ENCODE results near the gene HYKK.
"Not testable (repeated sequence)": the region's sequence is repeated elsewhere in the genome, so short reads cannot be mapped to it uniquely, and the experiment has no call there.

HYKK gene

DNA sequence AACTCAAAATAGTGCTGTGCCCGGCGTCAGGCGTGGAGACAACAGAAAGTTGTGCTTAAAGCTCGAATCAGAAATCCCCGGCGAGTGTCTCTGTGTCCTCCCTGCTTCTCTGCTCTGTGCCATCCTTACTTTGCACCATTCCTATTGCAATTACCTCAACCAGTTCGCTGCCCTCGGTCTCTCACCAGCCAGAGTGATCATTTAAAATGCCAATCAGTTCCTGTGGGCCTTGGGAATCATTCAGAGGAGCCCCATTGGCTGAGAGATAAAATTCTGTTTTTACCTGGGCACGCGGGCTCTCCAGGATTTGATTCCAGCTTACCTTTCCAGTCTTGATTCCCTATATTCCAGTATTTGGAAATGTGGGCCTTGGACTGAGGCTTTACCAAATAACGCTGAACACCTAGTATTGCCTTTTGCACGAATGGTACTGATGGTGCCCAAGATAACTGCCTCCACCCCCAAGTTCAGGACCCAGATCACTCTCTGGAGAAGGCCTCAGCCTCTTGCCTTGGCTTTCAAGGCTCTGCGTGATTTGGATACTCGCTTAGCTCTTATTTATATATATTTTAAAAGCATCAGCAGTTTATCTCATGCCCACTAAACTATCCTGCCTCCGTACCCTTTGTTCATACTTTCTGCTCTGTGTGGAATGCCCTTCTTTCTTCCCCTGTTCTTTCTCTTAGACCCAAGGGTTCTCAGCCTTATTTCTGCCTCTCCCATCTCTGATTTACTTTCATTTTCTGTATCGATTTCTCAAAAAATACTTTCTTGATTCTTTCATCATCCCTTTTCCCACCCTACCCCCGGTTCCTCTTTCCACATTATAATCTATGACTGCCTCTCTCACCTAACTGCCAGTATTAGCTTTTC lies 33.7 kb downstream of the HYKK start:
- peak; percentile 13 for DNase-seq

DNA sequence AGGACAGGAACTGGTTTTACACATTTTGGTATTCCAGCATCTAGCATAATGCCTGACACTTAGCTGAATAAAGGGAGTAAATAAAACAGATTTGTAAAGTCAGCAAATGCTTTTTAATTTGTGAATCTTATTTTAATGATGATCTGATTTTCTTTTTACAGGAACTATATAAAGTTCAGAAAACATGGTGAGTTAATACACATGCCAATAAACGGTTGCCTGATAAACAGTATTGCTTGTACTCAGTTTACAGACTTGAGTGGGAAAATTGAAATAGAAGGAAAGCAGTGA lies 34.3 kb downstream of the HYKK start:
- no peak for DNase-seq

DNA sequence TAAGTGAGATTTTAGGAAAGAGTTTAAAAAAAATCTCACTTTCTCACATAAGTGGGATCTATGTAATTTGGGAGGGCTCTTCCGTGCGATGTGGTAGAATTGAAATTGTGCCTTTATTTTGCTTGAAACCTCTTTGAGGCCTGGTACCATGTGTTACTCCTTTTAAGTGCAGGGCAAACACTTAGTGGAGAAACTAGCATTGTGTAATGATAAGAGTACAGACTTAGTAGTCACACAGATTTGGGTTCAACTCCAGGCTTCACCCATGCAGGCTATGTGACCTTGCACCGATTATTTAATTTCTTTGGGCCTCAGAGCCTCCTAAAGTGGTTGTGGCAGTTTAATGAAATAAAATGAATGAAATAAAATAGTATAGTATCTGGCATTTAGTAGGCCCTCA lies 35.3 kb downstream of the HYKK start:
- no peak for DNase-seq

DNA sequence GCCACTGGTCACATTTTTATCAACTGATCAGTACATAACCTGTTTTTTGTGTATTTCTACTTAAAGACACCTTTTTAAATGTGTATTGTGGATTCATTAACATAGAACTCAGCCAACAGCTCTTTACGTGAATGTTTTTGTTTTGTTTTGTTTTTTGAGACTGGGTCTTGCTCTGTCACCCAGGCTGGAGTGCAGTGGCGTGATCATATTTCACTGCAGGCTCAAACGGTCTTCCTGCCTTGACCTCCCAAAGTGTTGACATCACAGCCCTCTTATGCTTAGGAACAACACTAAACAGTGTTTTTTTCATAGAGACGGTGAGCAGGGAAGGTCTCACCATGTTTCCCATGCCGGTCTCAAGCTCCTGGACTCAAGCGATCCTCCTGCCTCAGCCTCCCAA lies 42.8 kb downstream of the HYKK start:
- no peak for DNase-seq

- no peak for DNase-seq
Observed at GRCh38 chr15:78550815-78551214, 43.4 kb downstream of the HYKK start.

GRCh38 chr15:78551902-78552301 lies 44.5 kb downstream of the HYKK start:
- no peak for DNase-seq

DNA sequence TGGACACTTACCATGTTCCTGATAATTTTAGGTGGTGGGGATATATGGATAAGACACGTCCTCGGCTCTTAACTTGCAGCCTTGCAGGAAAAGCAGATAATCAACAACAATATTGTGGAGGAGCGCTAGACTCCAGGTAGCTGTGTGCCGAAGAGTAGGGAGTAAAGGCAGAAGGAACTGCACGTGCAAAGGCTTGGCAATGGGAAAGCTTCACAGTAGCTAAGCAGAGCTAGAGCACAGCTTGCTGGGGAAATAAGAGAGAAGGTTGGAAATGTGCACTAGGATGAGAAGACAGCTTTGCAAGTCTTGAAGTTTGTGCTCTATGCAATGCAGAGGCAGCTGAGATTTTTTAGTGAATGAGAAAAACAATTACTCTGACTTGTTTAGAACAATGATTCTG lies 45.2 kb downstream of the HYKK start:
- no peak for DNase-seq

GRCh38 chr15:78560201-78560600 lies 52.8 kb downstream of the HYKK start:
- not testable (repeated sequence) for DNase-seq

DNA sequence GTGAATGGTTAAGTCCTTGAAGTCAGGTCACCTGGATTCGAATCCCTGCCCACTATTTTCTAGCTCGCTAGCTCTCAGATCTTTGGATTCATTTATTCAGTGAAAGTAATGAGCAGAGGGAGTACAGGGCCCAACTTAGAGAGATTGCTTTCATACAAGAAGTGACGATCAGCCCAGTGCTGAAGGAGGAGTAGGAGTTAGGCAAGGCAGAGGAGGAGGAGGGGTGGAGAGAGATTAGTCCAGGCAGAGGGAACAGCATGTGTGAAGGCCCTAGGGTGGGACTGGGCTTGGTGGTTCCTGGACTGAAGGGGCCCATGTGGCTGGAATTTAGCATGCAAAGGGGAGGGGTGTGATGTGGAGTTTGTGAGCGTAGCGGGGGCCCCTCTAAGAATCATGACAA lies 54.1 kb downstream of the HYKK start:
- DNase-seq, result no peak

DNA sequence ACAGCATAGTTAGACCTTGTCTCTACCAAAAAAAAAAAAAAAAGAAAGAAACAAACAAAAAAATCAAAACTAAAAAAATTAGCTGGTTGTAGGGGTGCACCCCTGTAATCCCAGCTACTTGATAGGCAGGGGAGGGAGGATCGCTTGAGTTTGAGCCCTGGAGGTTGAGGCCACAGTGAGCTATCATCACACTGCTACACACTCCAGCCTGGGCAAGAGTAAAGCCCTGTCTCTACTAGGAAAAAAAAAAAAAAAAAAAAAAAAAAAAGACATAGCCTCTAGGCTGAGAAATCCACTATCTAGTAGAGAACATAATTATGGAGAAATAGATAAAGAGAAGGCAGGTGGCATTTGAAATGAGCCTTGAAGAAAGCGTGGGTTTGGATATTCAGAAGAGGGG lies 55.7 kb downstream of the HYKK start:
- no peak for DNase-seq

DNA sequence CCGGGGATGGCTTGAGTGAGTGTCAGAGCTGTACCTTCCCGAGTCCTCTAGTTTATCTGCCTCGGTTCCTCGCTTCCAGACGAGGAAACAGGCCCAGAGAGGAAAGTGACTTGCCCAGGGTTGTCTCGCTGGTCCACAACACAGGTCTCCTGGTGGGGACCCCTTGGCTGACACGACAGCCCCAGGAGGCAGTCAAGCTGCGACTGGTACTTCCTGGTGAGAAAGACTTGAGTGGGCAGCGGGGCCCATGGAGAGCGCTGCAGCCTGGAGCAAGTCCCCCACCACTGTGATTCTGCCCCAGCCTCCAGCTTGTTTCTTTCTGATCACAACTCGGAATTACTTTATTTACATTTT lies 57.3 kb downstream of the HYKK start:
- DNase-seq, result no peak

DNA sequence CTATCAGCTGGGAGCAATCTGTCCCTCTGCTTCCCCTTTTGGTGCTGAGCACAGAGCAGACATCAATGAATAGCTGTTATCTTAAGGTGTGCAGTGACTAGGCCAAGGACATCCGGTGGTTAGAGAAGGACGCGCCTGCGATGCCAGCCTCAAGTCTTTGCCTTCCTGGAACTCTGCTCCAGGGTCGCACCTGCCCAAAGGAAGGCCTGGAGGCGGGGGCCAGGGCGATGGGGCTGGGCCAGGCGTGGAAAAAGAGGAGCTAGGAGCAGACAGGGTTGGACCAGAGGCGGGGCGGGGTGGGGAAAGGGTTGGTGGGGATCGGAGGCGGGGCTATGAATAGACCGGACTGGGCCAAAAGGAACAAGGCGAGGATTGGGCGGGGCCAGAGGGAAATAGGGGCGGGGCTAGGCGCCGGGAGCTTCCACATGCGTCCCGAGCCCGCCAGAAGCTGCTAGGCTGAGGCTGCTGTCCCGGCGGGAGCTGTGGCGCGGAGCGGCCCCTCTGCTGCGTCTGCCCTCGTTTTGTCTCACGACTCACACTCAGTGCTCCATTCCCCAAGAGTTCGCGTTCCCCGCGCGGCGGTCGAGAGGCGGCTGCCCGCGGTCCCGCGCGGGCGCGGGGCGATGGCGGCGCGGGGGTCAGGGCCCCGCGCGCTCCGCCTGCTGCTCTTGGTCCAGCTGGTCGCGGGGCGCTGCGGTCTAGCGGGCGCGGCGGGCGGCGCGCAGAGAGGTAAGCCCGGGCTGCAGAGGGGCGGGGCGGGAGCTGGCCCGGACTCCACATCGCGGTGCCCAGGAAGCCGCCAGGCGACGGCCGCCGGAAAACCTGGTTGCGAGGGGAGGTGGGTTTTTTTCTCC lies 57.9 kb downstream of the HYKK start, which contains the start of gene CHRNA5:
TSS of gene CHRNA5 (plus strand) at position 424 of the 854 bp plus-strand sequence. CDS start at position 624, 200 bp downstream.
- peak; percentile 87 for DNase-seq

DNA sequence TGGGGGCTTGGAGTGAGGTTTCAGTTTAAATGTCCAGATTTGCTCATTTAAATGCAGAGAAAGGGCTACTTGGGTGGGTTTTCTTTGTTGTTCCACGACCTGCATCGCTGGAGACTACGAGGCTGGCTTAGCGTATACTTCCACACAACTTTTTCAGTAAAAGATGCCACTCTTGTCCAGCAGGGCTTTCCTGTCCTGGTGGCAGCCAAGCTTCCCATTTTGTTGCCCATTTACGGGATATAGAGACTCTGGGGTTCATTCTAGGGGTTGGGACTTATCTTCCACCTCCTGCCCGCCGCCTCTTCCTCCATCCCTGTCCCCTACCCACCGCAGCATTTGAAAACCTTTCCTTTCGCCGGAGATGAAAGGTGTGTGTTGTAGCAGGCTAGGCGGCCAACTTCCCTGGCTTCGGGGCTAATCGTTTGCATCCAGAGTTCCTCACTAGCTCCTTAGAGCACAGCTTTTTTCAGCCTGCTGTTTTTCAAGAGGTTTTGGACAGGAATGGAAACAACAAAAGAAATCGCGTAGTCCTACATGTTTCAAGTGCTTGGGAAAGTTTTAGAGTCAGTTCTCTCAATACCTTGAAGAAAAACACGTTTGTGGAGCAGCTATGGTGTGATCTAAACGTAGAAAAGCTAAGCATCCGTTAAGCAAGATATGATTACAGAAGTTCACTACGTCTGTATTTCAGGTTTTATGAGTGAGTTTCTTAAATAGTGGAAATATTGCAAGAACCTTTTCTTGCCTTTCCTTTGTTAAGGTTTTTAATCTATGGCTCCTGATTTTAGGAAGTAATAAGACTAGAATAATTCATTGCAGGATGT lies 58.8 kb downstream of the HYKK start:
- DNase-seq, result peak; percentile 44

GRCh38 chr15:78567531-78567930 lies 60.2 kb downstream of the HYKK start:
- DNase-seq, result no peak

- DNase-seq, result peak; percentile 30
Observed at GRCh38 chr15:78570710-78571109, 63.3 kb downstream of the HYKK start.

DNA sequence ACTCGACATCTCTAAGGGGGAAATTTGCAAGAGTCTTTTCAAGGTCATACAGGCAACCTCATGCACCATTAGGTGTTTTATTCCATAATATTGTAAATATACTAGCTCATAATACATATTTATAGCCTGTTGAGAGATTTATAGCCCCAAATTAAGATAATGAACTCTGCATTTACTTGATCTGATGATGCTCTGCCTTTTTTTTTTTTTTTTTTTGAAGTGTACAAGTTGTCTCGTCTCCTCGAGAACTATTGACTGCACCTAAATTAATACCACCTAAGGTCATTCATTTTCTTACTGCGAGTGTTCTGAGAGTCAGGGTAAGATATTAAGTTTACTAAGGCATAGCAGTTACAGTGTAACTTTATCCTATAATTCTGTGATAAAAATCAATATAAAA lies 64.0 kb downstream of the HYKK start:
- DNase-seq, result no peak

DNA sequence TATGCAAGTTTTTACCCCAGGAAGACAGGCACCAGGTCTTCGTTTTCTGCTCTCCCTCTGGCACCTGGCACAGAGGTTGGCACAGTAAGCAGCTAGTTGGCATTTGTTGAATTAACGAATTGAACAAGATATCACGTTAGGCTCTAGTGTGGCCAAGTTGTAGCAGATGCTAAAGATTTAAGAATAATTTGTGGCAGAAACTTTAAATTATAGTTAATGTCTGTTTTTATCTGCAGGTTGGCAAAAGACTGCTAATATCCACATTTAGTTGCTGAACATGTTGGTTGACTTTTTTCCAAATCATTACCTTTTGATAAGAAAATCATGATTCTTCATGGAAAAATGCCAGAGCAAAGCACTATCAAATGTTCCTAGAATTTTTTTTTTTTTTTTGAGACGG lies 66.0 kb downstream of the HYKK start:
- no peak for DNase-seq

DNA sequence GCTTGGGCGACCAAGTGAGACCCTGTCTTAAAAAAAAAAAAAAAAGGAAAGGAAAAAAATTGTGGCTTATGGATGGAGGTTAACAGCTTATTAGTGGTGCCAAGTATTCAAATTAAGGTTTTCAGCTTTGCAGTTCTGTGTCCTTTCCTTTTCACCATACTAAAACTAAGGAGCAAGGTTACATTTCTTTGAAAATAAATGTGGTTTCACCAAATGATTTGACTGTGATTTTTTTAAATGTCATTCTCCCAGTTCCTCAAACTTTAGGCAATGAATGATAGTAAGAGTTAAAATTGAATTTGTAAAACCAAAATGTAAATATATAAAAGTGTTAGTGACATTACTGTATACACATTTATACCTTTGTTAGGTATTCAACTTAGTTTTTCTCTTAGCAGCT lies 67.6 kb downstream of the HYKK start:
- DNase-seq, result no peak

Measured in EL (cell line).